HG03520 (cell line): ENCODE data around the gene ZNF33A.
"Not testable (repeated sequence)": the region's sequence is repeated elsewhere in the genome, so short reads cannot be mapped to it uniquely, and the experiment has no call there.

Experiments
- ATAC-seq: cut with Tn5 transposase; IDR thresholded peaks from one replicate; pipeline ENCODE4 v1.9.1; 2021; ENCODE audit warnings: mild to moderate bottlenecking, moderate library complexity; ENCODE audit not compliant: unreplicated experiment

ZNF33A gene

GRCh38 chr10:38010119-38010903 is at the start of gene ZNF33A:
Gene ZNF33A (plus strand): TSS chr10:38010675. CDS start chr10:38012342, 1,667 bp downstream.
- ATAC-seq = peak; percentile 78

DNA sequence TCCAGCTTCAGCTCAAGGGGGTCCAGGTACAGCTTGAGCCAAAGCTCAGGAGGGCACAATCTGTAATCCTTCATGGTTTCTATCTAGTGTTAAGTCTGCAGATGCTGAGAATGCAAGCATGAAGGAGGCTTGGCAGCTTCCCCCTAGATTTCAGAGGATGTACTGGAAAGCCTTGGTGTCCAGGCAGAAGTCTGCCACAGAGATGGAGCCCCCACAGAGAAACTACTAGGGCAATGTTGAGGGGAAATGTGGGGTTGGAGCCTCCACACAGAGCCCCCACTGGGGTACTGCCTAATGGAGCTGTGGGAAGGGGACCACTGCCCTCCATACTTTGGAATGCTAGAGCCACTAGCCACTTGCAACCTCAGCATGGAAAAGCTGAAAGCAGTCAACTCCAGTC is 45.5 kb upstream of the ZNF33A start:
- no peak for ATAC-seq

- ATAC-seq = no peak
Observed at GRCh38 chr10:37972396-37972795, 38.1 kb upstream of the ZNF33A start.

DNA sequence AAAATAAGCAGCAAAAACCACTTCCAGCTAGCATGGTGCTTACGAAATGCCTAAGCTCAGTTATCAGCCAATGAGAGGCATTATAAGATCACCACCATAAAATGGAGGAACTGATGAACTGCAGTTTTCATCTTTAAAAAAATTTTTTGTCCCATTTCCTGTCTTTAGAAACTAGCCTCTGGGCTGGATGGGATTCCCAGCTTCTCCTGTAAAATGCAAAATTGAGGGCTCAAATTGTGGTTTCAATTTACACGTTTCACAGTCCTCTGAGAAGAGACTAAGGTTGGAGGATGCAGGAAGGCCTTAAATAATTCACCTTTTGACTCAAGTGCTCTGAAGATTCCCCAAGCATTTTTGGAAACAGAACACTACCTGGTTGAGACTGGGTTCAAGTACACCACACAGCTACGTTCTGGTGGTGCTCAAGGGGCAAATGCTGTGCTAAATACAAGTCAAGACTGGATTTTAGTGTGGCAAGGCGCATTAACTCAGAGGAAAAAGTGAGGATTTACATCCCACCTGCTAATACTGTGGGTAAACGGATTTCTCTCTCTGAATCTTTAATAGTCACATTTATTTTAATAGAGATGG is 35.0 kb upstream of the ZNF33A start:
- no peak for ATAC-seq

DNA sequence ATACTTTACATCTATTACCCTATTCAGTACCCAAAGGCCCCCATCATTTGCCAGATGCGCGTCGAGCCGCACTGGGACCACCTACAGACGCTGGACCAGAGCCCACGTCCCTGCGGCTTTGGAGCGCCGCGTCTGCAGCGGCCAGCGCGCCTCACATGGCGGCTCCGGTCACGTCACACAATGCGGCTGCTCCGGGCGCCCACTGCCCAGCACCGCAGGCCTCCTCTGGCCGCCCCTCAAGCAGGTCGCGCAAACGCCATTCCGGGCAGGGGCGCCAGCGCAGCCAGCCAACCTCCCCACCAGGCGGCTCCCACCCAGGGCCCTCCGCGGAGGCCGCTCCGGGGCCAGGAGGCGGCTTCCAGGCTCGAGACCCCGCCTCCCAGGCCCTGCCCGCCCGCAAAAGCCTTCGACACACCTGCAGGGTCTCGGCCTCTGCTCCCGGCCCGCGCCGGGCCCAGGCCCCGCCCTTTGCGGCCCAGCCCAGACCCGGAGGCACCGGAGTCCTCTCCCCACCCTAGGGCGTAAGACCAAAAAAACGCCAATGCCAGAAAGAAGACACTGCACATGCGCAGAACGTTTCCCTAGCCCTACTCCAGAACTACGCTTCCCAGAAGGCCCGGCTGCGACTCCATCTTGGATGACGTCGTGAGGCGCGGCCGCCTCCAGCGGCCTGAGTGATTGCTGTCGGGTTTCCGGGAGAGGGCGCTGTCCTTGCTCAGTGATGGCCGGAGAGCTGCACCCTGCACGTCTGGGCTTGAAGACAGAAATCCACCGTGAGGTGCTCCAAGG is 34.2 kb upstream of the ZNF33A start, which contains the start of gene ZNF25:
Gene ZNF25 (minus strand): TSS at position 557 of the 789 bp plus-strand sequence. CDS start 4,925 bp downstream, outside the sequence.
- peak; percentile 94 for ATAC-seq

DNA sequence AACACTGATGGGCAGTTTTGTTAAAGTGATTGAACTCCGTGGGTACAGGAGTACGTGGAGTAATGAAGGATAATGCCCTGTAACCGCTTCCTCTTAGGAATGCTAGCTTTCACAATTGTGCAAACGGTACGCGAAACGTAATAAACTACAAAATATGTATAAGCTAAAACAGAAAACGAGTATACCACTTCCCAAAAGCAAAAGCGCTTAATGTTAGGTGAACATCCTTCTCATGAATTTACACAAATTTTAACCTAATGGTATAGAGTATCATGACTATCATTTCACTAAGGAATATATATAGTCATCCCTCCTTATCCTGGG is 33.6 kb upstream of the ZNF33A start:
- no peak for ATAC-seq

GRCh38 chr10:37991655-37992054 is 18.8 kb upstream of the ZNF33A start:
- no peak for ATAC-seq

GRCh38 chr10:37992083-37992482 is 18.4 kb upstream of the ZNF33A start:
- no peak for ATAC-seq

DNA sequence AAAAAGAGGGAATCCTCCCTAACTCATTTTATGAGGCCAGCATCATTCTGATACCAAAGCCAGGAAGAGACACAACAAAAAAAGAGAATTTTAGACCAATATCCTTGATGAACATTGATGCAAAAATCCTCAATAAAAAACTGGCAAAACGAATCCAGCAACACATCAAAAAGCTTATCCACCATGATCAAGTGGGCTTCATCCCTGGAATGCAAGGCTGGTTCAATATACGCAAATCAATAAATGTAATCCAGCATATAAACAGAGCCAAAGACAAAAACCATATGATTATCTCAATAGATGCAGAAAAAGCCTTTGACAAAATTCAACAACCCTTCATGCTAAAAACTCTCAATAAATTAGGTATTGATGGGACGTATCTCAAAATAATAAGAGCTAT is 11.6 kb upstream of the ZNF33A start:
- ATAC-seq = not testable (repeated sequence)

DNA sequence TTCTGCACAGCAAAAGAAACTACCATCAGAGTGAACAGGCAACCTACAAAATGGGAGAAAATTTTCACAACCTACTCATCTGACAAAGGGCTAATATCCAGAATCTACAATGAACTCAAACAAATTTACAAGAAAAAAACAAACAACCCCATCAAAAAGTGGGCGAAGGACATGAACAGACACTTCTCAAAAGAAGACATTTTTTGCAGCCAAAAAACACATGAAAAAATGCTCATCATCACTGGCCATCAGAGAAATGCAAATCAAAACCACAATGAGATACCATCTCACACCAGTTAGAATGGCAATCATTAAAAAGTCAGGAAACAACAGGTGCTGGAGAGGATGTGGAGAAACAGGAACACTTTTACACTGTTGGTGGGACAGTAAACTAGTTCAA is 10.0 kb upstream of the ZNF33A start:
- ATAC-seq = not testable (repeated sequence)

DNA sequence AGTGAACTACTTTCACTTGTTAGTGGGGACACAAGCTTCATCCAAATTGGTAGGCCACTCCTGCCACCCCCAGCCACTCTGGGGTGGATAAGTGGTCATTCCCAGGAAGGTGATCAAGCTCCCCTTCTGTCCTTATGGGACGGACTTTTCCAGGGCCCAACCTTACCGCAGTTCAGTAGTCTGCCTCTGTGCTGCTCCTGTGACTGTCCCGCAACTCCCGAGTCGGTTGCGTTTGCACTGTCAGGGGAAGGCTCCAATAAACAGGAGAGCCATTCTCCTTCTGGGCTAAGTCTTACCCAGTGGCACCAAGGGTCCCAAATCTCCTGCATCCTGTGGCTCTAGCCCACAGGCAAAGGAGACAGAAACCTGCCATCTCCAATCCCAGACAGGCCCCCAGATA is 7.4 kb upstream of the ZNF33A start:
- ATAC-seq = no peak

GRCh38 chr10:38003588-38003987 is 6.9 kb upstream of the ZNF33A start:
- ATAC-seq = no peak

GRCh38 chr10:38007551-38007950 is 2.9 kb upstream of the ZNF33A start:
- no peak for ATAC-seq

DNA sequence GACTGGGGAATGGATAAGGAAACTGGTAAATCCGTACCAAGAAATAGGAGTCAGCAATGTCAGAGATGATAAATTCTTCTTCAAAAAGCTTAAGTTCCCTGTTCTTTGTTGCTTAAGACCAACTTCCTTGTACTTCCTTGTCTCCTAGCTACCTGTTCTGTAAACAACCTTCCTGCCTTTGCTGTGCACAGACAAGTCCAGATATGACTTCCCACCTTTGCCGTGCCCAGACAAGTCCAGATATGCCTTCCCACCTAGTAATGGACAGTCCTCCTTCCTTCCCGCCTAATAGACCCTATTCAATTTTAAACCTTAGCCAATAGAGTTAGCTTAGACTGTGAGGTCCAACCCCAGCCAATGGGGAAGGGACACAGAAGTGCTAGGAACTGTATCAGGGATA is 2.5 kb upstream of the ZNF33A start:
- ATAC-seq = no peak

DNA sequence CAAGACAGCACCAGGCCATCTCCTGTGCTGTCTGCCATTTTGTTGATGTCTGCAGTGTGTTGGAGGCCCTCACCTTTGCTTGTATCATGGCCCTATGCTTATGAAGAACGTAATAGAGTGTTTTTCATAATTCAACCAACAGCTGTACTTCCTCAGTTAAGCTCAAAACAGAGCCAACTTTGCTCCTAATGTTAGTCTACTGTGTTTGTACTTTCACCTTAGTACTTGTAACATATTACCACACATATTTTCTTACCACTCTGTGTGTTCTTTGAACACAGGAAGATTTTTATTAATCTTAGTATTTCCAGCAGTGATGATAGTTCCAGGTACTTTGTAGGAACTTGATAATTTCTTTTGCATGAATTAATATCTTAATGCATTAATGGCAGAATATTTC is 5.9 kb downstream of the ZNF33A start:
- no peak for ATAC-seq

DNA sequence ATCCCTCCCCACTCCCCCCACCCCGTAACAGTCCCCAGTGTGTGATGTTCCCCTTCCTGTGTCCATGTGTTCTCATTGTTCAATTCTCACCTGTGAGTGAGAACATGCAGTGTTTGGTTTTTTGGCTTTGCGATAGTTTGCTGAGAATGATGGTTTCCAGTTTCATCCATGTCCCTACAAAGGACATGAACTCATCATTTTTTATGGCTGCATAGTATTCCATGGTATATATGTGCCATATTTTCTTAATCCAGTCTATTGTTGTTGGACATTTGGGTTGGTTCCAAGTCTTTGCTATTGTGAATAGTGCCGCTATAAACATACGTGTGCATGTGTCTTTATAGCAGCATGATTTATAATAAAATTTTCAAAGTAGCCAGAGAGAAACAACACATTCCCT is 8.6 kb downstream of the ZNF33A start:
- not testable (repeated sequence) for ATAC-seq

GRCh38 chr10:38025283-38025682 is 14.8 kb downstream of the ZNF33A start:
- peak; percentile 92 for ATAC-seq

DNA sequence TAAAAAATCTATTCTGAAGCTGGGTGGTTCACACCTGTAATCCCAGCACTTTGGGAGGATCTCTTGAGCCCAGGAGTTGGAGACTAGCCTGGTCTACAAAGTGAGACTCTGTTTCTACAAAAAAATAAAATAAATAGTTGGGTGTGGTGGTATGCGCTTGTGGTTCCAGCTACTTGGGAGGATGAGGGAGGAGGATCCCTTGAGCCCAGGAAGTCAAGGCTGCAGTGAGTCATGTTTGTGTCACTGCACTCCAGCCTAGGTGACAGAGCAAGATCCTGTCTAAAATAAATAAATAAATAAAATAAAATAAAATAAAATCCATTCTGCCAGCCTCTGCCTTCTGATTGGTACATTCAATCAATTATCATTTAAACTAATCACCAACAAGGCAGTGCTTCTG is 17.5 kb downstream of the ZNF33A start:
- ATAC-seq = no peak

DNA sequence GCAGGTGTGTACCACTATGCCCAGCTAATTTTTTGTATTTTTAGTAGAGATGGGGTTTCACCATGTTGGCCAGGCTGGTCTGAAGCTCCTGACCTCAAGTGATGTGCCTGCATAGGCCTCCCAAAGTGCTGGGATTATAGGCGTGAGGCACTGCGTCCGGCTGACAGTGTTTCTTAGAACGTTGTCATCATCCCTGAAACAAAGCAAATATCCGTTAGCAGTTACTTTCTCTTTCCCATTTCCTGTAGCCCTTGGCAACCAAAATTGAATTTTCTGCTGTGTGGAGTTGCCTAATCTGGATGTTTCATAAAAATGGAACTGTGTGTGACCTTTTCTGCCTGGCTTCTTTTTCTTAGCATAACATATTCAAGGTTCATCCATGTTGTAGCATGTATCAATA is 22.4 kb downstream of the ZNF33A start:
- no peak for ATAC-seq

DNA sequence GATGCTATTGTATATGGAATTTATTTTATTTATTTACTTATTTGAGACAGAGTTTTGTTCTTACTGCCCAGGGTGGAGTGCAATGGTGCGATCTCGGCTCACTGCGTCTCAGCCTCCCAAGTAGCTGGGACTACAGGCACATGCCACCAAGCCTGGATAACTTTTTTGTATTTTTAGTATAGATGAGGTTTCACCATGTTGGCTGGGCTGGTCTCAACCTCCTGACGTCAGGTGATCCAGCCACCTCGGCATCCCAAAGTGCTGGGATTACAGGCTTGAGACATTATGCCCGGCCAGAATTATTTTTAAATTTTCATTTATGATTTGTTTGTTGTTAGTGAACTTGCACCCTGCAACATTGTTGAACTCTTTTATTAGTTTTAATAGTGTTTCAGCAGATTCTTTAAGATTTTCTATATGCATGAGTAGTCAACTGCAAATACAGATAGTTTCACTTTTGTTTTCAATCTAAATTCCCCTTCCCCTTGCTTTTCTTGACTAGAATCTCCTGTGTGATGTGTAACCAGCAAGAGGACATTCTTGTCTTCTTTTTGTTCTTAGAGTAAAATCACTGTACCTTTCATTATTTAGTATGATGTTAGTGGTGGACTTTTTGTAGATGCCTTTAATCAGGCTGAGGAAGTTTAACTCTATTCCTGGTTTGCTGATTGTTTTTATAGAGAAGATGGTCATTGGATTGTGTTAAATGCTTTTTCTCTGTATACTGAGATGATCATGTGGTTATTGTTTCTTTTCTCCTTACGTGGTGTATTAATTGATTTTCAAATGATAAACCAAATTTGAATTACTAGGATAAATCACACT is 27.8 kb downstream of the ZNF33A start:
- ATAC-seq = peak; percentile 92

DNA sequence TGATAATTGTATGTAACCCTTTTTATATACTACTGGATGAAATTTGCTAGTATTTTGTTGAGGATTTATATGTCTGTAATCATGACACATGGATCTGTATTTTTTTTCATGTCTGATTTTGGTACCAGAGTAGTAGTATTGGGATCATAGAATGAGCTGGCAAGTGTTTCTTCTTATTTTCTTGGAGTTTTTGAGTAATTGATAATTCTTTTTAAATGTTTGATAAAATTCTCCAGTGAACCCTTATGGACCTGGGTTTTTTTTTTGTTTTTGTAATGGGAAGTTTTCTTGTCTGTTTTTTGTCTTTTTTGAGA is 28.4 kb downstream of the ZNF33A start:
- peak; percentile 4 for ATAC-seq
